ENCODE data around the gene KRT77. TPM values are rescaled to one million over a fixed set of nuclear protein-coding genes. Genes with fewer than 3 reads are reported as not detected.
"Not testable (repeated sequence)": the region's sequence is repeated elsewhere in the genome, so short reads cannot be mapped to it uniquely, and the experiment has no call there.

The KRT77 gene
- total RNA-seq, 1 experiment from 2014 or later: not detected

GRCh38 chr12:52751795-52752194, 48.5 kb upstream of the KRT77 start (continued):
- TF ChIP-seq ZNF532 (CRISPR knock-in tag; IDR thresholded peaks at IDR 0.05; ENCODE audit: borderline replicate concordance) (no peak), FOXP4 (CRISPR knock-in tag; IDR thresholded peaks at IDR 0.05) (no peak), PREB (CRISPR knock-in tag; IDR thresholded peaks at IDR 0.05; ENCODE audit: borderline replicate concordance) (no peak), ZBTB21 (CRISPR knock-in tag; IDR thresholded peaks at IDR 0.05; ENCODE audit: borderline replicate concordance) (no peak), IRF2 (CRISPR knock-in tag; IDR thresholded peaks at IDR 0.05; ENCODE audit: borderline replicate concordance, low read depth) (no peak), SMAD4 (CRISPR knock-in tag; IDR thresholded peaks at IDR 0.05) (no peak), RELA (CRISPR knock-in tag; IDR thresholded peaks at IDR 0.05; ENCODE audit: borderline replicate concordance) (no peak), PRRX2 (CRISPR knock-in tag; IDR thresholded peaks at IDR 0.05) (no peak), RORB (CRISPR knock-in tag; IDR thresholded peaks at IDR 0.05) (no peak)

- H3K4me1 Mint-ChIP-seq; POLR2A ChIA-PET; H3K36me3 Mint-ChIP-seq; DNase-seq (ENCODE audit: low spot score); H3K9me3 Mint-ChIP-seq; H3K27ac Mint-ChIP-seq; H3K4me3 Mint-ChIP-seq; ATAC-seq: not testable (repeated sequence)
- peaks cover 30% of the 10 kb centered on the region for H3K27me3 Mint-ChIP-seq (ENCODE audit: low read depth)
- CTCF ChIA-PET: interaction anchor here (1.3 kb wide), 1 partner anchor 9 kb away, joined by 3 read pairs; no protein-coding TSS in a partner anchor
Observed at GRCh38 chr12:52750532-52750931, 47.2 kb upstream of the KRT77 start.

GRCh38 chr12:52749827-52750226, 46.5 kb upstream of the KRT77 start:
- H3K36me3 Mint-ChIP-seq: no peaks in the 10 kb centered on the region
- CTCF ChIA-PET: interaction anchor here (1.1 to 1.3 kb wide), 2 partner anchors 10 to 121 kb away, joined by 3 to 4 read pairs; no protein-coding TSS in a partner anchor
- no peak overlapping the region for H3K27ac Mint-ChIP-seq
- POLR2A ChIA-PET: no interaction called here
- no peak overlapping the region for H3K4me3 Mint-ChIP-seq
- no peak for DNase-seq (ENCODE audit: low spot score)
- ATAC-seq: no peak
- H3K27me3 Mint-ChIP-seq (ENCODE audit: low read depth): peaks cover 32% of the 10 kb centered on the region
- H3K4me1 Mint-ChIP-seq: no peaks in the 10 kb centered on the region
- H3K9me3 Mint-ChIP-seq: 0 out of 2 replicates have a peak, but pooled peaks cover 3% of the 10 kb centered on the region
- TF ChIP-seq ATF6 (CRISPR knock-in tag; IDR thresholded peaks at IDR 0.05) (no peak), ZNF232 (CRISPR knock-in tag; IDR thresholded peaks at IDR 0.05) (no peak), MLX (CRISPR knock-in tag; IDR thresholded peaks at IDR 0.05) (no peak), USF2 (CRISPR knock-in tag; IDR thresholded peaks at IDR 0.05) (no peak), FOXK1 (CRISPR knock-in tag; IDR thresholded peaks at IDR 0.05) (no peak), NFATC4 (CRISPR knock-in tag; IDR thresholded peaks at IDR 0.05) (no peak), ATF1 (CRISPR knock-in tag; IDR thresholded peaks at IDR 0.05) (no peak), STAT6 (CRISPR knock-in tag; conservative IDR thresholded peaks at IDR 0.05; ENCODE audit: low read depth) (no peak), ERG (CRISPR knock-in tag; IDR thresholded peaks at IDR 0.05) (no peak)

All from WTC11 (cell line).